Testis (tissue), 3 donors: ENCODE data around the gene RIOK2. TPM values are rescaled to one million over a fixed set of nuclear protein-coding genes. Genes with fewer than 3 reads are reported as not detected.
"Not testable (repeated sequence)": the region's sequence is repeated elsewhere in the genome, so short reads cannot be mapped to it uniquely, and the experiment has no call there.

Experiments used
- DNase-seq: peaks from one replicate; pipeline ENCODE4 v3.0.0-alpha.2; 2019
- H3K27ac ChIP-seq, 2 donors: fragments of 200-600 bp; sonication (generic); one replicate each; pipeline ENCODE4 v1.5.1; 2019
- H3K27me3 ChIP-seq: fragments of 200-600 bp; sonication (generic); one replicate; pipeline ENCODE4 v1.5.1; 2019
- H3K36me3 ChIP-seq: fragments of 200-600 bp; sonication (generic); one replicate; pipeline ENCODE4 v1.5.1; 2017; ENCODE audit warnings: low read depth; ENCODE audit errors: missing control alignments
- H3K4me1 ChIP-seq: fragments of 200-600 bp; sonication (generic); one replicate; pipeline ENCODE4 v1.5.1; 2019
- H3K4me3 ChIP-seq, 2 donors: fragments of 200-600 bp; sonication (generic); one replicate each; pipeline ENCODE4 v1.5.1; 2017 to 2019
- H3K9me3 ChIP-seq: fragments of 200-600 bp; sonication (generic); one replicate; pipeline ENCODE4 v1.5.1; 2017
- POLR2A ChIP-seq: fragments of 450-650 bp; IDR thresholded peaks from one replicate; pipeline ENCODE4 v1.6.1; 2017; ENCODE audit warnings: antibody characterized with exemption, mild to moderate bottlenecking, moderate library complexity
- WGBS, 2 donors: methylation state at CpG; one replicate each; pipeline ENCODE4 v1.1.5; 2018; 5-methylcytosine and 5-hydroxymethylcytosine counted together
- intact Hi-C: fragments of 100-400 bp; cut with DNase I; formaldehyde crosslinking; loops from one replicate; pipeline ENCODE4 v1.15.1; 2023; ENCODE audit warnings: low total_unique reads
- polyA plus RNA-seq: library from polyadenylated mRNA; stranded (reverse); fragments of 350-450 nt; fragmentation: Illumina TruSeq; extraction: RNeasy Lipid Tissue Mini Kit (QIAGEN cat#74804); gene quantifications from one replicate; pipeline ENCODE4 v1.2.3, GENCODE V29; 2014; ENCODE audit warnings: low read depth, low replicate concordance; ENCODE audit not compliant: insufficient read depth
- total RNA-seq, 2 donors: library from RNA; depleted of rRNA; stranded (reverse); fragments of >200 nt; gene quantifications; one replicate each; pipeline ENCODE4 v1.2.3, GENCODE V29; 2016
- TF ChIP-seq, protein P1 (sequence below), 3 experiments: fragments of 450-650 bp in 2 of 3; fragments of 200-600 bp in 1 of 3; sonication (generic) in 1 of 3; IDR thresholded peaks; one replicate each; pipeline ENCODE4 v1.5.1; 2016 to 2019; ENCODE audit warnings: antibody characterized with exemption in 3 of 3, mild to moderate bottlenecking in 2 of 3, moderate library complexity in 1 of 3

The RIOK2 gene
- total and polyA plus RNA-seq, 3 donors from 2014 or later: 15.0 to 26.5 (median 20.4) TPM

DNA sequence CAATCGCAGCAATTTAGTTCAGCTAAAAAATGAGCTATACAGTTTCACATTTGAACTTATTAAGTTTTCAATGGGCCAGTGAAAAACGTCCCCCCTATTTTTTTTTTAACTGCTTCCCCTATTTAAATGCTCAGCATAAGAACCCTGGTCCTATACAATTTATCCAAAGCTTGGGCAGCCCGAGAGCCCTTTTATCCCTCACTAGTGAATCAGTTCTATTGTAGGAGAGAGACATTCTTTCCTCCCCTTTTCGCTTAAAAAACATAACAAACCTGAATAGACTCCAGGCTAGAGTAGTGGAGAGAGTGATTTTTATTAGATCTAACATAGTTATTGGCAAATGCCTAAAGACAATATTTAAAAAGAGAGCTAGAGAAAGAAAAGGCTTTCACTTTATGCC lies 42.0 kb downstream of the RIOK2 start:
- Histone ChIP-seq H3K27me3 (no peaks in the 10 kb centered on the region), H3K9me3 (no peaks in the 10 kb centered on the region), H3K36me3 (no peaks in the 10 kb centered on the region), H3K27ac (no peak overlapping the region), H3K4me3 (no peak overlapping the region), H3K4me1 (peaks cover 5% of the 10 kb centered on the region)
- intact Hi-C loops: no loop called here
- WGBS, 2 donors: 66 to 75% methylated on average over 4 of the region's 4 CpGs
- no peak for TF ChIP-seq POLR2A
- TF ChIP-seq, protein P1, sequence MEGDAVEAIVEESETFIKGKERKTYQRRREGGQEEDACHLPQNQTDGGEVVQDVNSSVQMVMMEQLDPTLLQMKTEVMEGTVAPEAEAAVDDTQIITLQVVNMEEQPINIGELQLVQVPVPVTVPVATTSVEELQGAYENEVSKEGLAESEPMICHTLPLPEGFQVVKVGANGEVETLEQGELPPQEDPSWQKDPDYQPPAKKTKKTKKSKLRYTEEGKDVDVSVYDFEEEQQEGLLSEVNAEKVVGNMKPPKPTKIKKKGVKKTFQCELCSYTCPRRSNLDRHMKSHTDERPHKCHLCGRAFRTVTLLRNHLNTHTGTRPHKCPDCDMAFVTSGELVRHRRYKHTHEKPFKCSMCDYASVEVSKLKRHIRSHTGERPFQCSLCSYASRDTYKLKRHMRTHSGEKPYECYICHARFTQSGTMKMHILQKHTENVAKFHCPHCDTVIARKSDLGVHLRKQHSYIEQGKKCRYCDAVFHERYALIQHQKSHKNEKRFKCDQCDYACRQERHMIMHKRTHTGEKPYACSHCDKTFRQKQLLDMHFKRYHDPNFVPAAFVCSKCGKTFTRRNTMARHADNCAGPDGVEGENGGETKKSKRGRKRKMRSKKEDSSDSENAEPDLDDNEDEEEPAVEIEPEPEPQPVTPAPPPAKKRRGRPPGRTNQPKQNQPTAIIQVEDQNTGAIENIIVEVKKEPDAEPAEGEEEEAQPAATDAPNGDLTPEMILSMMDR (IDR thresholded peaks at IDR 0.05): no peak
- no peak for DNase-seq

DNA sequence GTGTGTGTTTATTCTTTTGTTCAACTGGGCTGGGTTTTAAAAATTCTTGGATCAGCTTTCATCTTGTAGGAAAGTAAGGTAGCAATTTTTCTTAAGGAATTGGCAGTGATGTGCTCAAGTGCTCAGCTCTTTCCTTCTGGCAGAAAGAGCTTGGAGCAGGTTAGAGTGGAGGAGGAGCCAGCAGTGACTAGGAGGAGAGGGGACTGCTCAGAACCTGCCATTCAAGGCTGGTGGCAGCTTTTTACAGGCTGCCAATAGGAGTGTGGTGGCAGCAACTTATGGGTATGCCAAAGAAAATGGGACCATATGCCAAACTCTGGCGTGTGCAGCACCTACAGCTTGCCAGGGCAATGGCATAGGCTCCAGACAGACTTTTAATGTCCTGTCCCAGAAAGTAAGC lies 42.8 kb downstream of the RIOK2 start:
- H3K36me3 ChIP-seq, H3K9me3 ChIP-seq, DNase-seq, intact Hi-C loops, H3K27me3 ChIP-seq, H3K4me1 ChIP-seq, H3K27ac ChIP-seq, H3K4me3 ChIP-seq: not testable (repeated sequence)
- WGBS, 2 donors: 63 to 71% methylated on average over 1 of the region's 1 CpG

- no peaks in the 10 kb centered on the region for H3K4me1 ChIP-seq
- no peak overlapping the region for H3K27ac ChIP-seq
- TF ChIP-seq, protein P1 (IDR thresholded peaks at IDR 0.05): no peak
- no peak for TF ChIP-seq POLR2A
- intact Hi-C loops: no loop called here
- H3K27me3 ChIP-seq: no peaks in the 10 kb centered on the region
- no peaks in the 10 kb centered on the region for H3K9me3 ChIP-seq
- H3K4me3 ChIP-seq: no peak overlapping the region
- DNase-seq: no peak
- 86 to 93% methylated on average over 4 of the region's 4 CpGs for WGBS, 2 donors
- H3K36me3 ChIP-seq: no peaks in the 10 kb centered on the region
Observed at GRCh38 chr5:97136475-97136874, 46.6 kb downstream of the RIOK2 start.

DNA sequence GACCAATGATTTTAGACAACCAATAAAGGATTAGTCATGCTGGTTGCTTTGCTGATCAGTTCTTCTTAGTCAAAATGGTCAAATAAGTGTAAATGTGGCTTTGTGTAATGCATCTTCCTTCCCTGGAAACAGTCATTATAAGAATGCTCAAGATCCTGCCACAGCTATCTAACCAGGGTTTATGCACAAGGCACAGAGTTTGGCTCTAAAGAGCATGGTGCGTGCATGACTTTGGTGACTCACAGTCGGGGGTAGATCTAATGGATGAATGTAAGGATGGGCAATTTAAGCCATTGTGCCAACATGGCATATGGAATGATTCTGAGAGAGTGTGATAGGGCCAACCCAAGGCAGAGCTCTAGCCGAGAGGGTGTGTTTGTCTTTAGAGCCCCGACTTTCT lies 47.2 kb downstream of the RIOK2 start:
- Histone ChIP-seq H3K9me3 (no peaks in the 10 kb centered on the region), H3K36me3 (no peaks in the 10 kb centered on the region), H3K27ac (no peak overlapping the region), H3K4me3 (no peak overlapping the region), H3K4me1 (no peaks in the 10 kb centered on the region), H3K27me3 (no peaks in the 10 kb centered on the region)
- intact Hi-C loops: no loop called here
- WGBS, 2 donors: 86 to 89% methylated on average over 4 of the region's 4 CpGs
- TF ChIP-seq, protein P1 (IDR thresholded peaks at IDR 0.05): no peak
- no peak for TF ChIP-seq POLR2A
- DNase-seq: no peak

- H3K27ac ChIP-seq: no peak overlapping the region
- no peak for DNase-seq
- H3K27me3 ChIP-seq: no peaks in the 10 kb centered on the region
- no peaks in the 10 kb centered on the region for H3K9me3 ChIP-seq
- no peak overlapping the region for H3K4me3 ChIP-seq
- 87 to 90% methylated on average over 3 of the region's 3 CpGs for WGBS, 2 donors
- no peaks in the 10 kb centered on the region for H3K36me3 ChIP-seq
- TF ChIP-seq, protein P1 (IDR thresholded peaks at IDR 0.05): no peak
- no peak for TF ChIP-seq POLR2A
- intact Hi-C loops: no loop called here
- no peaks in the 10 kb centered on the region for H3K4me1 ChIP-seq
Observed at GRCh38 chr5:97134634-97135033, 48.4 kb downstream of the RIOK2 start.
